GM10266 (cell line): ENCODE results near the gene CCHCR1.
A peak's percentile ranks its signal among the peaks of the same experiment; 100 is the strongest.
"Not testable (repeated sequence)": the region's sequence is repeated elsewhere in the genome, so short reads cannot be mapped to it uniquely, and the experiment has no call there.

ENCODE experiments used
- DNase-seq: peaks from one replicate; pipeline ENCODE4 v3.0.0; 2012; ENCODE audit errors: extremely low spot score
- TF ChIP-seq, protein P1 (sequence below): IDR thresholded peaks from 2 replicates; pipeline ENCODE4 v1.5.1; 2012; ENCODE audit warnings: mild to moderate bottlenecking, low read depth; ENCODE audit not compliant: control insufficient read depth, insufficient read depth; ENCODE audit errors: missing control alignments

Gene CCHCR1

DNA sequence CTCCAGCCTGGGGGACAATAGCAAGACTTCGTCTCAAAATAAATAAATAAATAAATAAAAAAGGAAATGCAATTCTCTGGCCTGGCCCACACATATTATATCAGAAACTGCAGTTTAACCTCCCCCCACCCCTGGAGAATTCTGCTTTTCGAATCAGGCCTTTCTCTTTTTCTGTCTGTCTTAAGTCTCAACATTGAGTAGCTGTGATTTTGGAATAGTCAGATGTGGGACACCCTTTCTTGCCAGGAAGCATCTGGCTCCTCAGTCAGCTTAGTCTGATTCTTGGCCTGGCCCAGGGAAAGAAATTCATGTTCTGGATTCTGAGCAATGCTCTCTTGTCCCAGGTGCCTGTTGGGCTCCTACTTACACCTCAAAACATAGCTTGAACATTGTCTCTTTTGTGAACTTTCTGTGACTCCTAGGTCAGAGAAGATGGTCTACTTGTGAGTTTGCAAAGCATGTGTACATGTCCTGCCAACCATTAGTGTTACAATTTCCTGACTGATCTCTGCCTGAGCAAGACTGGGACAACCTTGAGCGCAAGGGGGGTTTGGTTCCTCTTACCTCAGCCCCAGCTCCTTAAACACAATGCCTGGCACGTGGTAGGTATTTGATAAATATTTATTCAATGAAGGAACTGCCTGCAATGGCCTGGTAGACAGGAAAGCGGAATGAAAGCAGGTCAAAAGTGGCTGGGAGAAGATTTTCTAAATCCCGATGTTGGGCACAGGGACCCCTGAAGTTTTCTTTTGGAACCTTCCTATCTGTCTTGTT is 36.6 kb upstream of the CCHCR1 start:
- TF ChIP-seq, protein P1, sequence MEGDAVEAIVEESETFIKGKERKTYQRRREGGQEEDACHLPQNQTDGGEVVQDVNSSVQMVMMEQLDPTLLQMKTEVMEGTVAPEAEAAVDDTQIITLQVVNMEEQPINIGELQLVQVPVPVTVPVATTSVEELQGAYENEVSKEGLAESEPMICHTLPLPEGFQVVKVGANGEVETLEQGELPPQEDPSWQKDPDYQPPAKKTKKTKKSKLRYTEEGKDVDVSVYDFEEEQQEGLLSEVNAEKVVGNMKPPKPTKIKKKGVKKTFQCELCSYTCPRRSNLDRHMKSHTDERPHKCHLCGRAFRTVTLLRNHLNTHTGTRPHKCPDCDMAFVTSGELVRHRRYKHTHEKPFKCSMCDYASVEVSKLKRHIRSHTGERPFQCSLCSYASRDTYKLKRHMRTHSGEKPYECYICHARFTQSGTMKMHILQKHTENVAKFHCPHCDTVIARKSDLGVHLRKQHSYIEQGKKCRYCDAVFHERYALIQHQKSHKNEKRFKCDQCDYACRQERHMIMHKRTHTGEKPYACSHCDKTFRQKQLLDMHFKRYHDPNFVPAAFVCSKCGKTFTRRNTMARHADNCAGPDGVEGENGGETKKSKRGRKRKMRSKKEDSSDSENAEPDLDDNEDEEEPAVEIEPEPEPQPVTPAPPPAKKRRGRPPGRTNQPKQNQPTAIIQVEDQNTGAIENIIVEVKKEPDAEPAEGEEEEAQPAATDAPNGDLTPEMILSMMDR: no peak
- DNase-seq: no peak

DNA sequence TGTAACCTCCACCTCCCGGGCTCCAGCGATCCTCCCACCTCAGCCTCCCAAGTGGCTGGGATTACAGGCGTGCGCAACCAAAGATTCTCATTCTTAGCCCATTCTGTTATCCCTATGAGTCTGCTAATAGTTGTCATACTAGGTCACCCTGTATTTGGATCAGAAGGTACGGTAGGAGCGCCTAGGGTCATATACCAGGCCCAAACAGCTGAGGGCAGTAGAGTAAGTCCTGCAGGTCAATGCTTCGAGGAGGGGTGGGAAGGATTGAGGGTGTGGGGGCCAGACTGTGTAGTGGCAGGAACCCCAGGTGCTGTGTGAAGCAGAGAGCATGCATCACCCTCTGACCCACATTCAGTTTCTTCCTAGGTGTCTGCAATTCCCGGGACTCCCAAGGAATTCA is 35.6 kb upstream of the CCHCR1 start:
- DNase-seq: no peak
- TF ChIP-seq, protein P1: no peak

DNA sequence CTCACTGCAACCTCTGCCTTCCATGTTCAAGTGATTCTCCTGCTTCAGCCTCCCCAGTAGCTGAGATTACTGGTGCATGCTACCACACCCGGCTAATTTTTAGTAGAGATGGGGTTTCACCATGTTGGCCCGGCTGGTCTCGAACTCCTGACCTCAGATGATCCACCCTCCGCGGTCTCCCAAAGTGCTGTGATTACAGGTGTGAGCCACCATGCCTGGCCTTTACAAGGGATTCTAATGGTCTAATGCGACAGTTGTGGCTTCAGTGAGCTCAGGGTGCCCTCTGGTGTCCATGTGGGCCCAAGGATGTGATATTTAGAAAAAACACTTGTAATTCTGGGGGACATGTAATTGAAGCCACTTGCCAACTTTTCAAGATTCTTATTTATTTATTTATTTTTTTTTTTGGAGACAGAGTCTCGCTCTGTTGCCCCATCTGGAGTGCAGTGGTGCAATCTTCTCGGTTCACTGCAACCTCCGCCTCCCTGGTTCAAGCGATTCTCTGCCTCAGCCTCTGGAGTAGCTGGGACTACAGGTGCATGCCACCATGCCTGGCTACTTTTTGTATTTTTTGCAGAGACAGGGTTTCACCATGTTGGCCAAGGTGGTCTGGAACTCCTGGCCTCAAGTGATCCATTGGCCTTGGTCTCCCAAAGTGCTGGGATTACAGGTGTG is 35.0 kb upstream of the CCHCR1 start:
- DNase-seq: peak; percentile 72

DNA sequence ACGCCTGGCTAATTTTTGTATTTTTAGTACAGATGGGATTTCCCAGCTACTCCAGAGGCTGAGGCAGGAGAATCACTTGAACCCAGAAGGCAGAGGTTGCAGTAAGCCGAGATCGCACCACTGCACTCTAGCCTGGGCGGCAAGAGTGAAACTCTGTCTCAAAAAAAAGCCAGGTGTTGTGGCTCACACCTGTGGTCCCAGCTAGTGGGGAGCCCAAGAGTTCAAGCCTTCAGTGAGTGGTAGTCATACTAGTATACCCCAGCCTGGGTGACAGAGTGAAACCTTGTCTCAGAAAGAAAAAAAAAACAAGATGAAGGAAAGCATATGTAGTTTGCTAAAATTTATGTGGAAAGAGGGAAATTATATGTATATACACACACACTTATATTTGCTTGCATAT is 32.9 kb upstream of the CCHCR1 start:
- TF ChIP-seq, protein P1: no peak
- DNase-seq: no peak

More for the DNA sequence above, 35.0 kb upstream of the CCHCR1 start:
- TF ChIP-seq, protein P1: peak; percentile 86

DNA sequence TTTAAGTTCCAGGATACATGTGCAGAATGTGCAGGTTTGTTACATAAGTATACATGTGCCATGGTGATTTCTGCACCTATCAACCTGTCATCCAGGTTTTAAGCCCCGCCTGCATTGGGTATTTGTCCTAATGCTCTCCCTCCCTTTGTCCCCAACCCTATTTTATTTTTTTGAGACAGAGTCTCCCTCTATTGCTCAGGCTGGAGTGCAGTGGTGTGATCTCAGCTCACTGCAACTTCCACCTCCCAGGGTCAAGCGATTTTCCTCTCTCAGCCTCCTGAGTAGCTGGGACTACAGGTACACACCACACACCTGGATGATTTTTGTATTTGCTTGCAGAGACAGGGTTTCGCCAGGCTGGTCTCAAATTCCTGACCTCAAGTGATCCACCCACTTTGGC is 31.6 kb upstream of the CCHCR1 start:
- not testable (repeated sequence) for DNase-seq

DNA sequence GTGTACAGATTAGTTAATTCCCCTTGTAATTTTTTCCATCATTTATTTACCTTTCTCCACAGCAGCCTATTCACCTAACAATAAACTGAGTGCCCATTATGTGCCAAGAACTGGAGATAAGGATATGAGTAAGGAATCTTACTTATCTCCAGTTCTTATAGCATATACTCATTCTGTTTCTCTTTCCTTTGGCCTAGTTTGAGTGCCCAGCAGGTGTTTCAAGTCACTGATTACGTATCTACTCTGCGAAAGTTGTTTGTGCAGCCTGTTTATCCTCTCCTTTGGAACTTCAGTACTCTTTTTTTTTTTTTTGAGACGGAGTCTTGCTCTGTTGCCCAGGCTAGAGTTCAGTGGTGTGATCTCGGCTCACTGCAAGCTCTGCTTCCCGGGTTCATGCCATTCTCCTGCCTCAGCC is 30.2 kb upstream of the CCHCR1 start:
- TF ChIP-seq, protein P1: no peak

DNA sequence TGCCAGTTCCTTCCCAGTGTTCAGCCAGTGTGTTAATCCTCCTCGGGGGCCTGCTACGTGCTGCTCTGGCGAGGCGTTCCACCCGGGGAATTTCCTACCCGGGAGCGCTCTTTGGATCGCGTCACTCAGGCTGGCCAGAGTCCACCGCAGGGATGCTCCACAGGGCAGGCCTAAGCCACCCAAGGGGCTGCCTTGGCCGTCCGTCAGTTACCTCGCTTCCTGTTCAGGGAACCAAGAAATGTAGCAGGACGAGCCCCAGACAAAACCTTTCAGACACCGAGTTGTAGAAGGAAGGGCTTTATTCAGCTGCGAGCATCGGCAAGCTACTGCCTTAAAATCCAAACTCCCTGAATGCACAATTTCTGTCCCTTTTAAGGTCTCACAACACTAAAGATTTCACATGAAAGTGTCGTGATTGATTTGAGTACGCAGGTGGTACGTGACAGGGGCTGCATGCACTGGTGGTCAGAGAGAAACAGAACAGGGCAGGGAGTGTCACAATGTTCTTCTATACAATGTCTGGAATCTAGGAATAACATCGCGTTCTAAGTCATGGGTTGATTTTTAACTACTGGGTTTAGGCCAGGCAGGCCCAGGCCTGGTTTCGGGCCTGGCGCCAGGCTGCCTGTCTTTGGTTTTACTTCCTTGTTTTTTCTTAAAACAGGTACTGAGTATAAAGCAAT is 28.6 kb upstream of the CCHCR1 start:
- DNase-seq: no peak
- TF ChIP-seq, protein P1: no peak

More for the DNA sequence above, 30.2 kb upstream of the CCHCR1 start:
- DNase-seq: no peak

DNA sequence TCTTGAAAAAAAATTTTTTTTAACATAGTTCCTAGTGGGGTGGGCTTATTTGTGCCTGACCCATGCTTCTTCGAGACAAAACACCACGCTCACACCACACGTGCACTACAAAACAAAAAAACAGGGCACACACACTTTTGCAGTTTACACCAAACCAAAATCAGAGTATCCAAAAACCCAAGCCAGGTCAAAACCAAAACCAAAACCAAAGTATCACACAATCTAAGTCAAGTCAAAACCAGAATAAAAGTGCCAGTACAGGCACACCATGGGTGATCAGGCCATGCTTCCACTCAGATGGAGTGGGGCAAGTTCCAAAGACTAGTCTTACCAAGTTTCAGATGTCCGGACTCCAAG is 28.1 kb upstream of the CCHCR1 start:
- not testable (repeated sequence) for DNase-seq

DNA sequence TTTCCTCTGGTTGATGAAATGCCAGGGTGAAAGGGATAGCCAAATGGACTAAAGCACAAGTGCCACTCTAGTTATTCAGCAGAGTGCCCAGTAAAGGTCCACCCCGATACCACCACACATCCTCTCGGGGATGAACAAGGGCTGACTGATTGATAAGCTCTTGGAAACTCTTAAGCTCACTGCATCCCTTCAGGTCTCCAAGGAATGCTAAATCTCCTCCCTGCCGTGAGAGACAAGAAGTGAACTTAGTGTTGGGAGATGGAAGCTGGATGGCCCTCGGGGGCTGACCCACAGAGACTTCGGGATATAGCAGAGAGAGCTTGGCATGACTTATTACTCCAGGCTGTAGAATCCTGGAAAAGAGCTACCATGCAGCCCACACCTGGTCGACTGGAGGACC is 26.3 kb upstream of the CCHCR1 start:
- DNase-seq: not testable (repeated sequence)

DNA sequence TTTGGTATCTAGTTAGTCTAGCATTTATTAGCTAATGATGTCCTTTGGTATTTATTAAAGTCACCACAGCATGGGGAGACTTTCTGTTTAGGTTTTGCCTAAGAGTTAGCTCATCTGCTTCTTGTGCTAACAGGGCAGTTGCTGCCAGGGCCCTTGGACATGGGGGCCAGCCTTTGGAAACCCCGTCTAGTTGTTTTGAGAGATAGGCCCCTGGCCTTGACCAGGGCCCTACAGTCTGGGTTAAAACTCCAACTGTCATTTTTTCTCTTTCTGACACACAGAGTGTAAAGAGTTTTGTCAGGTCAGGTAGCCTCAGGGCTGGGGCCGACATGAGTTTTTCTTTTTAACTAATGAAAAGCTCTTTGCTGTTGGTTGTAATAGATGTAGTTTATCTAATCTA is 25.7 kb upstream of the CCHCR1 start:
- DNase-seq: not testable (repeated sequence)
